H1 (cell line): ENCODE measurements around the gene RPS6KA2. TPM values are rescaled to one million over a fixed set of nuclear protein-coding genes. Genes with fewer than 3 reads are reported as not detected.

ENCODE experiments used
- CTBP2 ChIP-seq: IDR thresholded peaks from 2 replicates; pipeline ENCODE4 v1.7.0; 2011; ENCODE audit warnings: borderline replicate concordance, mild to moderate bottlenecking, moderate library complexity, mixed read lengths, low read length; ENCODE audit not compliant: insufficient read depth, insufficient read length
- HDAC2 ChIP-seq, 2 experiments: fragments of 300-600 bp in 1 of 2; sonication (generic) in 1 of 2; IDR thresholded peaks; 2 replicates each; pipeline ENCODE4 v1.6.1; 2011 to 2012; ENCODE audit warnings: low read depth in 2 of 2, low read length in 2 of 2, mild to moderate bottlenecking in 2 of 2, moderate library complexity in 2 of 2, borderline replicate concordance in 1 of 2, inconsistent platforms in 1 of 2
- KDM4A ChIP-seq: IDR thresholded peaks from one replicate; pipeline ENCODE4 v1.7.1; 2012; ENCODE audit warnings: low read depth, mild to moderate bottlenecking, moderate library complexity, low read length, inconsistent platforms; ENCODE audit not compliant: severe bottlenecking
- RXRA ChIP-seq: IDR thresholded peaks from 2 replicates; pipeline ENCODE4 v1.6.1; 2011; ENCODE audit warnings: low read depth, mild to moderate bottlenecking, low read length, moderate library complexity; ENCODE audit not compliant: insufficient read depth
- SAP30 ChIP-seq: fragments of 300-600 bp; sonication (generic); IDR thresholded peaks from 2 replicates; pipeline ENCODE4 v1.7.1; 2012; ENCODE audit warnings: low read length, moderate library complexity, mild to moderate bottlenecking, inconsistent platforms; ENCODE audit not compliant: insufficient read depth, insufficient replicate concordance
- SIN3A ChIP-seq, 2 experiments: IDR thresholded peaks in 1 of 2; conservative IDR thresholded peaks in 1 of 2; 2 replicates each; pipeline ENCODE4 v1.6.1; 2011 to 2012; ENCODE audit warnings: low read length in 2 of 2, improper control_type of control experiment in 1 of 2, low read depth in 1 of 2, mild to moderate bottlenecking in 1 of 2
- polyA plus RNA-seq, 7 experiments: library from polyadenylated mRNA; depleted of rRNA in 3 of 7; stranded (reverse) in 5 of 7; unstranded in 2 of 7; fragments of >200 nt in 5 of 7; fragments of 200-250 nt in 2 of 7; gene quantifications; 1 replicate in 5 of 7; 2 replicates in 1 of 7; 4 replicates in 1 of 7; pipeline versions ENCODE4 v1.2.1 to v1.2.3, GENCODE V29; 2011 to 2013; ENCODE audit warnings: missing spikeins in 2 of 7, mixed read lengths in 2 of 7
- total RNA-seq: library from RNA; stranded (reverse); fragmentation: NEBNext Ultra II Directional; extraction: Animal tissue kit (Norgen Biotek cat#: 25700); gene quantifications from 2 replicates; pipeline ENCODE4 v1.2.1, GENCODE V29; 2021

RPS6KA2 gene
- total and polyA plus RNA-seq, 2 of the 8 experiments (the other 6 are each of a cell fraction or from before 2014, with no cell fraction given), result 8.8 to 25.7 TPM

DNA sequence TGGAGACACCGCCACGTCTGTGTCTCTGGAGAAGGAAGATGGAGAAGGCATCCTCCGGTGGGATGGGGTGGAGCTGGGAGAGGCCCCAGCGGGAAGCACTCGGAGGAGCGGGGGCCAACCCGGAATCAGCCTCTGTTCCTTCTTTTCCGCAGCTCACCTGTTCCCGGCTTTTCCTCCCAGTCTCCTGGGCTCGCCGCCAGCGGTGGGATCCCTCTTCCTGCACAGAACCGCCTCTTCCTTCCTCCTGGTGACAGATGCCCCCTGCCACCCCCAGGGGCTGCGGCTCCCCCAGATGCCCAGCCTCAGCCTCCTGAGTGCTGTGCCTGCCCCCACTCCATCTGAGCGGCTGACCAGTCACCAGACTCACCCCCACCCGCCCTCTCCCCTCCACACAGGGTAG, 63.9 kb downstream of the RPS6KA2 start (continued):
- TF ChIP-seq CTBP2 (no peak), HDAC2 (IDR thresholded peaks at IDR 0.05; ENCODE audit: borderline replicate concordance in 1 of 2, low read depth in 2 of 2, low read length in 2 of 2) (no peak), KDM4A (no peak), SAP30 (no peak), RXRA (no peak), SIN3A (conservative IDR thresholded peaks at IDR 0.05 in 1 of 2, IDR thresholded peaks at IDR 0.05 in 1 of 2; ENCODE audit: low read depth in 1 of 2, low read length in 2 of 2) (no peak)
